Measurements from ENCODE around the gene GDF7.

Gene GDF7

GRCh38 chr2:20629181-20629580 lies 37.8 kb upstream of the GDF7 start:
- no peak for DNase-seq

- DNase-seq: no peak
Observed at GRCh38 chr2:20629581-20630171, 37.3 kb upstream of the GDF7 start.

- DNase-seq: no peak
Observed at GRCh38 chr2:20630967-20631366, 36.0 kb upstream of the GDF7 start.

GRCh38 chr2:20631617-20632307 lies 35.2 kb upstream of the GDF7 start:
- DNase-seq: no peak

GRCh38 chr2:20632446-20632990 lies 34.4 kb upstream of the GDF7 start:
- DNase-seq: no peak

- no peak for DNase-seq
Observed at GRCh38 chr2:20633001-20633400, 33.9 kb upstream of the GDF7 start.

- DNase-seq: no peak
Observed at GRCh38 chr2:20633794-20634506, 33.0 kb upstream of the GDF7 start.

- DNase-seq: peak; percentile 76
Observed at GRCh38 chr2:20634507-20635112, 32.3 kb upstream of the GDF7 start.

- no peak for DNase-seq
Observed at GRCh38 chr2:20635113-20635510, 31.8 kb upstream of the GDF7 start.

- peak; percentile 76 for DNase-seq
Observed at GRCh38 chr2:20635675-20636584, 31.0 kb upstream of the GDF7 start.

GRCh38 chr2:20637147-20637546 lies 29.8 kb upstream of the GDF7 start:
- no peak for DNase-seq

- DNase-seq: no peak
Observed at GRCh38 chr2:20638014-20638413, 28.9 kb upstream of the GDF7 start.

- DNase-seq: no peak
Observed at GRCh38 chr2:20638646-20639430, 28.1 kb upstream of the GDF7 start.

- no peak for DNase-seq
Observed at GRCh38 chr2:20640411-20641122, 26.4 kb upstream of the GDF7 start.

GRCh38 chr2:20641123-20641985 lies 25.6 kb upstream of the GDF7 start:
- peak; percentile 42 for DNase-seq

- DNase-seq: peak; percentile 62
Observed at GRCh38 chr2:20642055-20642971, 24.6 kb upstream of the GDF7 start.

- DNase-seq: no peak
Observed at GRCh38 chr2:20643060-20643459, 23.9 kb upstream of the GDF7 start.

GRCh38 chr2:20643826-20644225 lies 23.1 kb upstream of the GDF7 start:
- no peak for DNase-seq

Measured in fibroblast of skin of back (primary cell).